OCI-LY1 (cell line): ENCODE results near the gene MACROD2.

Experiments used
- H2AFZ ChIP-seq: fragments of 200-600 bp; sonication (generic), shearing (Covaris generic); 2 replicates; pipeline ENCODE4 v1.6.0; 2014; ENCODE audit warnings: antibody characterized with exemption, mild to moderate bottlenecking, low read length
- H3F3A ChIP-seq: fragments of 200-600 bp; sonication (generic), shearing (Covaris generic); 2 replicates; pipeline ENCODE4 v1.6.0; 2014; ENCODE audit warnings: mild to moderate bottlenecking, antibody characterized with exemption, low read length, moderate library complexity; ENCODE audit not compliant: insufficient read depth
- H3K27ac ChIP-seq: fragments of 200-600 bp; sonication (generic); 2 replicates; pipeline ENCODE4 v1.5.1; 2014; ENCODE audit warnings: low read length, mixed run types, mild to moderate bottlenecking, low read depth; ENCODE audit not compliant: poor library complexity, severe bottlenecking
- H3K27me3 ChIP-seq: fragments of 200-600 bp; sonication (generic); 2 replicates; pipeline ENCODE4 v1.6.0; 2014; ENCODE audit warnings: antibody characterized with exemption, mild to moderate bottlenecking, low read length, moderate library complexity; ENCODE audit not compliant: insufficient read depth
- H3K36me3 ChIP-seq: fragments of 200-600 bp; sonication (generic); 2 replicates; pipeline ENCODE4 v1.6.1; 2014; ENCODE audit warnings: mild to moderate bottlenecking, antibody characterized with exemption, low read length, moderate library complexity, mixed read lengths; ENCODE audit not compliant: insufficient read depth
- H3K4me1 ChIP-seq: fragments of 200-600 bp; sonication (generic); 2 replicates; pipeline ENCODE4 v1.5.1; 2014; ENCODE audit warnings: mild to moderate bottlenecking, low read length, moderate library complexity; ENCODE audit not compliant: insufficient read depth, severe bottlenecking
- H3K4me2 ChIP-seq: fragments of 200-600 bp; sonication (generic), shearing (Covaris generic); 2 replicates; pipeline ENCODE4 v1.6.1; 2014; ENCODE audit warnings: low read length
- H3K4me3 ChIP-seq: fragments of 200-600 bp; sonication (generic); 2 replicates; pipeline ENCODE4 v1.5.1; 2014; ENCODE audit warnings: low read length, low read depth, mild to moderate bottlenecking, mixed read lengths; ENCODE audit not compliant: poor library complexity, severe bottlenecking
- H3K79me2 ChIP-seq: fragments of 200-600 bp; shearing (Covaris generic); 2 replicates; pipeline ENCODE4 v1.6.1; 2016; ENCODE audit warnings: mixed run types, low read length, mixed read lengths; ENCODE audit not compliant: insufficient read depth
- H3K9ac ChIP-seq: fragments of 200-600 bp; sonication (generic), shearing (Covaris generic); 2 replicates; pipeline ENCODE4 v1.6.1; 2014; ENCODE audit warnings: mild to moderate bottlenecking, low read length, mixed read lengths
- H3K9me2 ChIP-seq: fragments of 200-600 bp; sonication (generic), shearing (Covaris generic); 2 replicates; pipeline ENCODE4 v1.6.1; 2014; ENCODE audit warnings: low read depth, mild to moderate bottlenecking, low read length, mixed read lengths
- H3K9me3 ChIP-seq: fragments of 200-600 bp; shearing (Covaris generic); 2 replicates; pipeline ENCODE4 v1.6.1; 2014; ENCODE audit warnings: low read length, mixed read lengths
- H4K20me1 ChIP-seq: fragments of 200-600 bp; sonication (generic), shearing (Covaris generic); 2 replicates; pipeline ENCODE4 v1.6.0; 2016; ENCODE audit warnings: mild to moderate bottlenecking, low read length; ENCODE audit not compliant: insufficient read depth
- EZH2 ChIP-seq: fragments of 200-600 bp; sonication (generic), shearing (Covaris generic); IDR thresholded peaks from 2 replicates; pipeline ENCODE4 v1.8.0; 2017; ENCODE audit warnings: borderline replicate concordance, mixed run types, mild to moderate bottlenecking, antibody characterized with exemption, low read length, moderate library complexity, mixed read lengths
- TF ChIP-seq, protein P1 (sequence below): fragments of 200-600 bp; sonication (generic), shearing (Covaris generic); IDR thresholded peaks from 2 replicates; pipeline ENCODE4 v1.5.1; 2017; ENCODE audit warnings: mild to moderate bottlenecking, antibody characterized with exemption, low read length, moderate library complexity, mixed read lengths

Gene MACROD2

DNA sequence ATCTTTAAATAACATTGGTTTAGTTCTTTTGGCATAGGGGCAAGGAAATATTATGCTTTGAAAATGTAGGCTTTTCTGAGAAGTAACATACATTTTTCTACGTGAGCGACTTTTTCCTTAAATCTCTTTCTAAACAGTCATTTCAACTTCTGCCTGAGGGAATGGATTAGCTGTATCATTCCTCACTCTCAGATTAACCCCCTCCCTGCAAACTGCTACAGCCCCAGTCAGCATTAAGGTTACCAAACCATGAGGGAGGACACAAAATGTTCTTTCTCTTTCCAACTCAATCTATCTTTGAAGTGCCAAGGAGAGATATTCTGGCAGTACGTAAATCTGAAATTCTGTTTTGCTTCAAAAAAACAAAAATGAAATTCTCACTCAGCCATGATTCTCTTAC is 573.4 kb downstream of the MACROD2 start:
- Histone ChIP-seq H3K9ac (no peak overlapping the region), H3K9me3 (no peaks in the 10 kb centered on the region), H3K4me1 (no peaks in the 10 kb centered on the region), H3K36me3 (no peaks in the 10 kb centered on the region), H3K27me3 (no peaks in the 10 kb centered on the region), H3K4me2 (no peak overlapping the region), H3K9me2 (no peaks in the 10 kb centered on the region), H3K27ac (no peak overlapping the region), H3K79me2 (no peaks in the 10 kb centered on the region), H3F3A (no peaks in the 10 kb centered on the region), H3K4me3 (no peak overlapping the region), H4K20me1 (no peaks in the 10 kb centered on the region), H2AFZ (no peak overlapping the region)
- no peak for TF ChIP-seq EZH2
- TF ChIP-seq, protein P1, sequence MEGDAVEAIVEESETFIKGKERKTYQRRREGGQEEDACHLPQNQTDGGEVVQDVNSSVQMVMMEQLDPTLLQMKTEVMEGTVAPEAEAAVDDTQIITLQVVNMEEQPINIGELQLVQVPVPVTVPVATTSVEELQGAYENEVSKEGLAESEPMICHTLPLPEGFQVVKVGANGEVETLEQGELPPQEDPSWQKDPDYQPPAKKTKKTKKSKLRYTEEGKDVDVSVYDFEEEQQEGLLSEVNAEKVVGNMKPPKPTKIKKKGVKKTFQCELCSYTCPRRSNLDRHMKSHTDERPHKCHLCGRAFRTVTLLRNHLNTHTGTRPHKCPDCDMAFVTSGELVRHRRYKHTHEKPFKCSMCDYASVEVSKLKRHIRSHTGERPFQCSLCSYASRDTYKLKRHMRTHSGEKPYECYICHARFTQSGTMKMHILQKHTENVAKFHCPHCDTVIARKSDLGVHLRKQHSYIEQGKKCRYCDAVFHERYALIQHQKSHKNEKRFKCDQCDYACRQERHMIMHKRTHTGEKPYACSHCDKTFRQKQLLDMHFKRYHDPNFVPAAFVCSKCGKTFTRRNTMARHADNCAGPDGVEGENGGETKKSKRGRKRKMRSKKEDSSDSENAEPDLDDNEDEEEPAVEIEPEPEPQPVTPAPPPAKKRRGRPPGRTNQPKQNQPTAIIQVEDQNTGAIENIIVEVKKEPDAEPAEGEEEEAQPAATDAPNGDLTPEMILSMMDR = no peak

- Histone ChIP-seq H3K27ac (no peak overlapping the region), H3K9me2 (no peaks in the 10 kb centered on the region), H3K79me2 (no peaks in the 10 kb centered on the region), H4K20me1 (no peaks in the 10 kb centered on the region), H3K4me2 (no peak overlapping the region), H3F3A (no peaks in the 10 kb centered on the region), H3K36me3 (no peaks in the 10 kb centered on the region), H3K9ac (no peak overlapping the region), H3K9me3 (no peaks in the 10 kb centered on the region), H3K4me3 (no peak overlapping the region), H3K4me1 (no peaks in the 10 kb centered on the region), H2AFZ (no peak overlapping the region), H3K27me3 (no peaks in the 10 kb centered on the region)
- TF ChIP-seq, protein P1 = no peak
- no peak for TF ChIP-seq EZH2
Measured at GRCh38 chr20:14569641-14570040, 574.3 kb downstream of the MACROD2 start.

- no peaks in the 10 kb centered on the region for H3K4me1 ChIP-seq
- H3K27ac ChIP-seq = no peak overlapping the region
- H3K9me2 ChIP-seq = no peaks in the 10 kb centered on the region
- no peaks in the 10 kb centered on the region for H3F3A ChIP-seq
- no peaks in the 10 kb centered on the region for H3K9me3 ChIP-seq
- H3K4me2 ChIP-seq = no peak overlapping the region
- no peaks in the 10 kb centered on the region for H4K20me1 ChIP-seq
- no peaks in the 10 kb centered on the region for H3K79me2 ChIP-seq
- H3K9ac ChIP-seq = no peak overlapping the region
- H3K4me3 ChIP-seq = no peak overlapping the region
- no peaks in the 10 kb centered on the region for H3K36me3 ChIP-seq
- no peak for TF ChIP-seq EZH2
- TF ChIP-seq, protein P1 = no peak
- H2AFZ ChIP-seq = no peak overlapping the region
- H3K27me3 ChIP-seq = no peaks in the 10 kb centered on the region
Measured at GRCh38 chr20:14570811-14571210, 575.5 kb downstream of the MACROD2 start.
